A673 (cell line): ENCODE measurements around the gene KCNQ2. TPM values are rescaled to one million over a fixed set of nuclear protein-coding genes. Genes with fewer than 3 reads are reported as not detected.

Experiments used
- BruUV-seq: library from RNA; stranded (reverse); fragments of 400-500 nt; replicated peaks from 2 replicates; lab custom pipeline; 2021; lab: Mats Ljungman, UMichigan
- CTCF ChIA-PET: fragments of 300-600 bp; sonication (Branson Sonifier 250); formaldehyde crosslinking; loops from one replicate; lab custom pipeline; 2022; ENCODE audit warnings: antibody characterized with exemption; lab: Charles Lee
- POLR2A ChIA-PET: fragments of 300-600 bp; sonication (Branson Sonifier 250); formaldehyde crosslinking; loops from one replicate; lab custom pipeline; 2022; ENCODE audit warnings: antibody characterized with exemption; ENCODE audit not compliant: low non-redundant PET; lab: Charles Lee
- DNase-seq: peaks from one replicate; pipeline ENCODE4 v3.0.0-alpha.2; 2015; ENCODE audit warnings: low spot score
- H3K27ac ChIP-seq: fragments of 200-600 bp; sonication (generic); 2 replicates; pipeline ENCODE4 v1.5.1; 2016; ENCODE audit warnings: mixed run types, low read depth, mild to moderate bottlenecking, mixed read lengths, antibody characterized with exemption, low read length; ENCODE audit not compliant: poor library complexity, severe bottlenecking
- H3K27me3 ChIP-seq: fragments of 200-600 bp; sonication (generic); replicated peaks from 2 replicates; pipeline ENCODE4 v1.6.1; 2017; ENCODE audit warnings: mixed run types, low read depth, mild to moderate bottlenecking, mixed read lengths, antibody characterized with exemption, low read length; ENCODE audit not compliant: insufficient read depth, poor library complexity
- H3K36me3 ChIP-seq: fragments of 200-600 bp; sonication (generic); 2 replicates; pipeline ENCODE4 v1.6.1; 2016; ENCODE audit warnings: mixed run types, mild to moderate bottlenecking, mixed read lengths, antibody characterized with exemption, low read length; ENCODE audit not compliant: insufficient read depth, poor library complexity, severe bottlenecking
- H3K4me1 ChIP-seq: fragments of 200-600 bp; sonication (generic); 2 replicates; pipeline ENCODE4 v1.6.1; 2017; ENCODE audit warnings: mixed run types, mild to moderate bottlenecking, mixed read lengths, antibody characterized with exemption, low read length; ENCODE audit not compliant: insufficient read depth, poor library complexity, severe bottlenecking
- H3K4me3 ChIP-seq: fragments of 200-600 bp; sonication (generic); 2 replicates; pipeline ENCODE4 v1.5.1; 2016; ENCODE audit warnings: low read depth, mixed run types, mild to moderate bottlenecking, mixed read lengths, low read length; ENCODE audit not compliant: poor library complexity, severe bottlenecking
- H3K9me3 ChIP-seq: fragments of 200-600 bp; sonication (generic); 2 replicates; pipeline ENCODE4 v1.6.1; 2016; ENCODE audit warnings: mixed run types, low read depth, mild to moderate bottlenecking, mixed read lengths, antibody characterized with exemption, low read length; ENCODE audit not compliant: poor library complexity, severe bottlenecking
- EZH2 ChIP-seq: fragments of 200-600 bp; sonication (generic); IDR thresholded peaks from 2 replicates; pipeline ENCODE4 v1.6.1; 2017; ENCODE audit warnings: borderline replicate concordance, low read depth, mild to moderate bottlenecking, mixed read lengths, antibody characterized with exemption, low read length; ENCODE audit not compliant: poor library complexity, severe bottlenecking
- intact Hi-C: fragments of 100-400 bp; cut with micrococcal nuclease; formaldehyde crosslinking; loops from one replicate; pipeline ENCODE4 v1.10.0; 2022; ENCODE audit not compliant: unreplicated experiment
- total RNA-seq: library from RNA; stranded (reverse); gene quantifications from 2 replicates; pipeline ENCODE4 v1.2.3, GENCODE V29; 2021
- TF ChIP-seq, protein P1 (sequence below): fragments of 300-800, 200-600 bp; sonication (generic); conservative IDR thresholded peaks from 2 replicates; pipeline ENCODE4 v1.5.1; 2017; ENCODE audit warnings: low read depth, mild to moderate bottlenecking, antibody characterized with exemption, low read length, moderate library complexity, mixed read lengths

The KCNQ2 gene
- total RNA-seq, 1 experiment from 2014 or later: 6.6 TPM

DNA sequence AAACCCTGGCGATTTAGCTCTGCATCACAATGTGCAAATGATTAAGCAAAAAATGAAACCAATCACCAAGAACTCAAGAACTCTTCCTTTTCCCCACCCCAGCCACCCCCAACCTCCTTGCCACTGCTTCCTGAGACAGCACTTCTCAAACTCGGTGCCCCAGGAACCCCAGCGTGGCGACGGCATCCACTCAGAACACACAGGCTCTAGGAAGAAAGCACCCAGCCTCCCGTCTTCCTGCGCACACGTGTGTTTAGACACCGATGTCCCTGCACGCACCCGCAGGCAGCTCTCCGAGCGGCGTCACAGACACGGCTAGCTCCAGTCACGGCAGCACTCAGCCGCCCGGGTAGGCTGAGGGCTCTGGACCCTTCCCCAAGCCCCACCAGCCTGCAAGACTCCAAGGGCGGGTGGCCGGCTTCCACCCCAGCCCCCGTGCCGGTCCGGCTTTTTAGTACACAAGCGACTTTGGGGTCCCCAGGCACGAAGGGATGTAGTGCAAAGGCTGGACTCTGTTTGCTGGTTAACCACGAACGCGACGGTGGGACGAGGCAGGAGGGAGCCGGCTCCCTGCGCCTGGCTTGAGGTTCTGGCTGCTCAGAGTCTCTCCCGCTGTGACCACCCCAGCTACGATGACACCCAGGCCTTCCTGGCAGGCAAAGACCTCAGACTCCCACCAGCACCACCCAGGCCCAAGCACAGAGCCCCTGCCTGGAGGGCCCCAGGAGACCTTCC lies 51.9 kb downstream of the KCNQ2 start:
- Histone ChIP-seq H3K36me3 (no peaks in the 10 kb centered on the region), H3K4me1 (no peaks in the 10 kb centered on the region), H3K27me3 (peaks cover 56% of the 10 kb centered on the region), H3K27ac (no peak overlapping the region), H3K9me3 (no peaks in the 10 kb centered on the region), H3K4me3 (no peak overlapping the region)
- ChIA-PET POLR2A (no interaction called here), CTCF (interaction anchor here (0.6 kb wide), 1 partner anchor 101 kb away, joined by 4 read pairs; no protein-coding TSS in a partner anchor)
- BruUV-seq: no TSS peak
- intact Hi-C loops: no loop called here
- DNase-seq: no peak
- TF ChIP-seq, protein P1, sequence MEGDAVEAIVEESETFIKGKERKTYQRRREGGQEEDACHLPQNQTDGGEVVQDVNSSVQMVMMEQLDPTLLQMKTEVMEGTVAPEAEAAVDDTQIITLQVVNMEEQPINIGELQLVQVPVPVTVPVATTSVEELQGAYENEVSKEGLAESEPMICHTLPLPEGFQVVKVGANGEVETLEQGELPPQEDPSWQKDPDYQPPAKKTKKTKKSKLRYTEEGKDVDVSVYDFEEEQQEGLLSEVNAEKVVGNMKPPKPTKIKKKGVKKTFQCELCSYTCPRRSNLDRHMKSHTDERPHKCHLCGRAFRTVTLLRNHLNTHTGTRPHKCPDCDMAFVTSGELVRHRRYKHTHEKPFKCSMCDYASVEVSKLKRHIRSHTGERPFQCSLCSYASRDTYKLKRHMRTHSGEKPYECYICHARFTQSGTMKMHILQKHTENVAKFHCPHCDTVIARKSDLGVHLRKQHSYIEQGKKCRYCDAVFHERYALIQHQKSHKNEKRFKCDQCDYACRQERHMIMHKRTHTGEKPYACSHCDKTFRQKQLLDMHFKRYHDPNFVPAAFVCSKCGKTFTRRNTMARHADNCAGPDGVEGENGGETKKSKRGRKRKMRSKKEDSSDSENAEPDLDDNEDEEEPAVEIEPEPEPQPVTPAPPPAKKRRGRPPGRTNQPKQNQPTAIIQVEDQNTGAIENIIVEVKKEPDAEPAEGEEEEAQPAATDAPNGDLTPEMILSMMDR: no peak
- TF ChIP-seq EZH2: peak; percentile 48

DNA sequence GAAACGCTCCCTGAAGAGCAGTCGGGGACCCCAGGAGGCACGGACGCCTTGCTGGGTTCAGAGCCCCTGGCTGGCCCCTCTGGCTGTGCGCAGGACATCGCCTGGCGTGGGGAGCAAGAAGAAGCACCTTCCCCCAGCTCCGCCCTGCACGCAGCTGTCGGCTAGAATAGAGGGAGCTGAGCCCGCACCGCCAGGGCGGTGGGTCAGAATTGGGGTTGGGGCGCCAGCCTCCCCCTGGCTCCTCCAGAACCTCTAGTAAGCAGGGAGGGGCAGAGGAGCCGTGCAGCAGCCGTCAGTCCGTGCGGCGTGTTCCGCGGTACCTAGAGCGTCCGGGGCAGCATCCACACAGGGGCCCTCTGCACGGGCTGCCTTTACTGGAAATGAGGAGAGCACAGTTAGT lies 53.2 kb downstream of the KCNQ2 start:
- ChIA-PET POLR2A (no interaction called here), CTCF (no interaction called here)
- no peak overlapping the region for H3K4me3 ChIP-seq
- TF ChIP-seq EZH2: no peak
- TF ChIP-seq, protein P1: no peak
- no peak for DNase-seq
- H3K9me3 ChIP-seq: no peaks in the 10 kb centered on the region
- no TSS peak for BruUV-seq
- H3K27ac ChIP-seq: no peak overlapping the region
- peaks cover 62% of the 10 kb centered on the region for H3K27me3 ChIP-seq
- no peaks in the 10 kb centered on the region for H3K36me3 ChIP-seq
- intact Hi-C loops: no loop called here
- H3K4me1 ChIP-seq: no peaks in the 10 kb centered on the region

DNA sequence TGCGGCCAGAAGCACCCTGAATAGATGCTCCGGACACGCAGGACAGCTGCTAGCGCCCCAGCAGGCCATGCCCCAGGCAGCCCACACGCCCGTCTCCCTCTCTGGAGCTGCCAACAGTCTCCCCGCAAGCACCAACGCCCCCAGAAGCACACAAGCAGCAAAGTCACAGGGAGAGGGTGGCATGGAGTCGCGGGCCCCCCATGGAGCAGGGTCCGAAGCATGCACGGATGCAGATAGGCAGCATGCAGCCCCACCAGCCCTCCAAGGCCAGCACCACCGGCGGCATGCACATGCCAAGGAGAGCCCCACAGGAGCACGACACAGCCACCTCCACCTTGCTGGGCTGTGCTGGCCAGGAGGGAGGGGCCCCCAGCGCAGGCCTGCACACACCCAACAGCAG lies 53.8 kb downstream of the KCNQ2 start:
- Histone ChIP-seq H3K4me1 (no peaks in the 10 kb centered on the region), H3K27ac (no peak overlapping the region), H3K36me3 (no peaks in the 10 kb centered on the region), H3K9me3 (no peaks in the 10 kb centered on the region), H3K27me3 (peaks cover 62% of the 10 kb centered on the region), H3K4me3 (no peak overlapping the region)
- ChIA-PET POLR2A (no interaction called here), CTCF (no interaction called here)
- TF ChIP-seq, protein P1: no peak
- no peak for TF ChIP-seq EZH2
- BruUV-seq: no TSS peak
- DNase-seq: no peak
- intact Hi-C loops: no loop called here
